ENCODE measurements around the gene BCLAF3.

The BCLAF3 gene

GRCh38 chrX:19966056-19966455, 24.8 kb downstream of the BCLAF3 start:
- DNase-seq, result no peak

GRCh38 chrX:19964017-19964710, 26.7 kb downstream of the BCLAF3 start:
- DNase-seq, result no peak

- no peak for DNase-seq
Observed at GRCh38 chrX:19960913-19961312, 29.9 kb downstream of the BCLAF3 start.

- no peak for DNase-seq
Observed at GRCh38 chrX:19958552-19959486, 32.0 kb downstream of the BCLAF3 start.

- no peak for DNase-seq
Observed at GRCh38 chrX:19956923-19957322, 33.9 kb downstream of the BCLAF3 start.

GRCh38 chrX:19956306-19956705, 34.6 kb downstream of the BCLAF3 start:
- DNase-seq, result no peak

- DNase-seq, result no peak
Observed at GRCh38 chrX:19955306-19955705, 35.6 kb downstream of the BCLAF3 start.

GRCh38 chrX:19954335-19955096, 36.3 kb downstream of the BCLAF3 start:
- no peak for DNase-seq

GRCh38 chrX:19953145-19953544, 37.7 kb downstream of the BCLAF3 start:
- DNase-seq, result no peak

GRCh38 chrX:19949340-19949739, 41.5 kb downstream of the BCLAF3 start:
- no peak for DNase-seq

GRCh38 chrX:19947612-19948011, 43.2 kb downstream of the BCLAF3 start:
- DNase-seq, result no peak

All from effector CD8-positive, alpha-beta T cell (primary cell).